ENCODE results near the gene ABL1.

- TF ChIP-seq POLR2A (IDR thresholded peaks at IDR 0.05; ENCODE audit: low read length) (no peak), GATA1 (IDR thresholded peaks at IDR 0.05; ENCODE audit: low read depth, low read length) (no peak)
Observed at GRCh38 chr9:130892477-130893304, 57.6 kb downstream of the ABL1 start.

Measured in erythroblast (primary cell).